GM23338 (cell line): ENCODE measurements around the gene PPP2R5E.

Source experiments
- CREB1 ChIP-seq: fragments of 250-450 bp; sonication (Bioruptor Pico); IDR thresholded peaks from 2 replicates; pipeline ENCODE4 v1.5.0; 2020; ENCODE audit warnings: low read depth, mild to moderate bottlenecking, moderate library complexity
- EZH2 ChIP-seq: fragments of 200-600 bp; sonication (generic); IDR thresholded peaks from one replicate; pipeline ENCODE4 v1.8.0; 2017; ENCODE audit warnings: antibody characterized with exemption, mild to moderate bottlenecking, low read depth; ENCODE audit not compliant: unreplicated experiment
- EZH2phosphoT487 ChIP-seq: fragments of 200-600 bp; sonication (generic); IDR thresholded peaks from one replicate; pipeline ENCODE4 v1.8.1; 2018; ENCODE audit warnings: antibody characterized with exemption; ENCODE audit not compliant: unreplicated experiment
- JUNB ChIP-seq: IDR thresholded peaks from one replicate; pipeline ENCODE4 v1.6.1; 2016; ENCODE audit warnings: antibody characterized with exemption; ENCODE audit not compliant: unreplicated experiment
- NANOG ChIP-seq: IDR thresholded peaks from 2 replicates; pipeline ENCODE4 v1.6.1; 2016; ENCODE audit warnings: antibody characterized with exemption, borderline replicate concordance
- POLR2AphosphoS5 ChIP-seq: IDR thresholded peaks from 2 replicates; pipeline ENCODE4 v1.6.1; 2016; ENCODE audit warnings: antibody characterized with exemption, low read depth
- STAT1 ChIP-seq: IDR thresholded peaks from one replicate; pipeline ENCODE4 v1.6.1; 2016; ENCODE audit warnings: antibody characterized with exemption; ENCODE audit not compliant: unreplicated experiment
- ZNF331 ChIP-seq: fragments of 250-450 bp; sonication (Bioruptor Pico); IDR thresholded peaks from 2 replicates; pipeline ENCODE4 v1.5.0; 2020; ENCODE audit warnings: low read depth, mild to moderate bottlenecking, moderate library complexity
- TF ChIP-seq, protein P1 (sequence below), 2 experiments: fragments of 200-600 bp in 1 of 2; sonication (generic) in 1 of 2; conservative IDR thresholded peaks; 2 replicates each; pipeline versions ENCODE4 v1.5.1 to v1.6.1; 2016 to 2017; ENCODE audit warnings: antibody characterized with exemption in 2 of 2, low read depth in 2 of 2, mild to moderate bottlenecking in 2 of 2, moderate library complexity in 1 of 2
- TF ChIP-seq, protein P2 (sequence below): IDR thresholded peaks from 2 replicates; pipeline ENCODE4 v1.6.1; 2016; ENCODE audit warnings: antibody characterized with exemption
- TF ChIP-seq, protein P3 (sequence below): IDR thresholded peaks from one replicate; pipeline ENCODE4 v1.6.1; 2018; ENCODE audit warnings: antibody characterized with exemption; ENCODE audit not compliant: unreplicated experiment
- TF ChIP-seq, protein P4 (sequence below): fragments of 250-450 bp; sonication (Bioruptor Pico); IDR thresholded peaks from 2 replicates; pipeline ENCODE4 v1.5.0; 2020; ENCODE audit warnings: mild to moderate bottlenecking, moderate library complexity

DNA sequence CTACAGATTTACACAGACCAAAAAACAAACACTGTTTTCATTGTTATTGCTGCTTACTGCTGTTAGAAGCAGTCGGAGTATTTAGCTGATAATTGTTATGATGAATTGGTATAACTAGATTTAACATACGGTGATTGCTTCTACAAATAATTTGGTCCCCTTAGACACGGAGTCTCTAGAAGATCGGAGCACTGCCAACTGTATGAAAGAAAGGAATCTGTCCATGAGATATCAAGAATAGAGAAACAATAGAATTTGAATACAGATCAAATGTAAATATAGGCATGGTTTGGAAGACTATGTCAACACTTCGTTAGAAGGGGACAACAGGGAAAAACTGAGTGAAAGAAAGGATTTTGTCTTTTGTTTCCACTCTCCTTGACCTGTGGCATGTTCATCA lies 110.9 kb downstream of the PPP2R5E start:
- TF ChIP-seq, protein P1, sequence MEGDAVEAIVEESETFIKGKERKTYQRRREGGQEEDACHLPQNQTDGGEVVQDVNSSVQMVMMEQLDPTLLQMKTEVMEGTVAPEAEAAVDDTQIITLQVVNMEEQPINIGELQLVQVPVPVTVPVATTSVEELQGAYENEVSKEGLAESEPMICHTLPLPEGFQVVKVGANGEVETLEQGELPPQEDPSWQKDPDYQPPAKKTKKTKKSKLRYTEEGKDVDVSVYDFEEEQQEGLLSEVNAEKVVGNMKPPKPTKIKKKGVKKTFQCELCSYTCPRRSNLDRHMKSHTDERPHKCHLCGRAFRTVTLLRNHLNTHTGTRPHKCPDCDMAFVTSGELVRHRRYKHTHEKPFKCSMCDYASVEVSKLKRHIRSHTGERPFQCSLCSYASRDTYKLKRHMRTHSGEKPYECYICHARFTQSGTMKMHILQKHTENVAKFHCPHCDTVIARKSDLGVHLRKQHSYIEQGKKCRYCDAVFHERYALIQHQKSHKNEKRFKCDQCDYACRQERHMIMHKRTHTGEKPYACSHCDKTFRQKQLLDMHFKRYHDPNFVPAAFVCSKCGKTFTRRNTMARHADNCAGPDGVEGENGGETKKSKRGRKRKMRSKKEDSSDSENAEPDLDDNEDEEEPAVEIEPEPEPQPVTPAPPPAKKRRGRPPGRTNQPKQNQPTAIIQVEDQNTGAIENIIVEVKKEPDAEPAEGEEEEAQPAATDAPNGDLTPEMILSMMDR (conservative IDR thresholded peaks at IDR 0.05; ENCODE audit: low read depth in 2 of 2): no peak
- TF ChIP-seq, protein P2, sequence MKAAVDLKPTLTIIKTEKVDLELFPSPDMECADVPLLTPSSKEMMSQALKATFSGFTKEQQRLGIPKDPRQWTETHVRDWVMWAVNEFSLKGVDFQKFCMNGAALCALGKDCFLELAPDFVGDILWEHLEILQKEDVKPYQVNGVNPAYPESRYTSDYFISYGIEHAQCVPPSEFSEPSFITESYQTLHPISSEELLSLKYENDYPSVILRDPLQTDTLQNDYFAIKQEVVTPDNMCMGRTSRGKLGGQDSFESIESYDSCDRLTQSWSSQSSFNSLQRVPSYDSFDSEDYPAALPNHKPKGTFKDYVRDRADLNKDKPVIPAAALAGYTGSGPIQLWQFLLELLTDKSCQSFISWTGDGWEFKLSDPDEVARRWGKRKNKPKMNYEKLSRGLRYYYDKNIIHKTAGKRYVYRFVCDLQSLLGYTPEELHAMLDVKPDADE: no peak
- TF ChIP-seq CREB1 (CRISPR knock-in tag): no peak
- no peak for TF ChIP-seq POLR2AphosphoS5
- TF ChIP-seq EZH2phosphoT487: no peak
- TF ChIP-seq STAT1: no peak
- no peak for TF ChIP-seq EZH2
- no peak for TF ChIP-seq NANOG
- TF ChIP-seq, protein P3, sequence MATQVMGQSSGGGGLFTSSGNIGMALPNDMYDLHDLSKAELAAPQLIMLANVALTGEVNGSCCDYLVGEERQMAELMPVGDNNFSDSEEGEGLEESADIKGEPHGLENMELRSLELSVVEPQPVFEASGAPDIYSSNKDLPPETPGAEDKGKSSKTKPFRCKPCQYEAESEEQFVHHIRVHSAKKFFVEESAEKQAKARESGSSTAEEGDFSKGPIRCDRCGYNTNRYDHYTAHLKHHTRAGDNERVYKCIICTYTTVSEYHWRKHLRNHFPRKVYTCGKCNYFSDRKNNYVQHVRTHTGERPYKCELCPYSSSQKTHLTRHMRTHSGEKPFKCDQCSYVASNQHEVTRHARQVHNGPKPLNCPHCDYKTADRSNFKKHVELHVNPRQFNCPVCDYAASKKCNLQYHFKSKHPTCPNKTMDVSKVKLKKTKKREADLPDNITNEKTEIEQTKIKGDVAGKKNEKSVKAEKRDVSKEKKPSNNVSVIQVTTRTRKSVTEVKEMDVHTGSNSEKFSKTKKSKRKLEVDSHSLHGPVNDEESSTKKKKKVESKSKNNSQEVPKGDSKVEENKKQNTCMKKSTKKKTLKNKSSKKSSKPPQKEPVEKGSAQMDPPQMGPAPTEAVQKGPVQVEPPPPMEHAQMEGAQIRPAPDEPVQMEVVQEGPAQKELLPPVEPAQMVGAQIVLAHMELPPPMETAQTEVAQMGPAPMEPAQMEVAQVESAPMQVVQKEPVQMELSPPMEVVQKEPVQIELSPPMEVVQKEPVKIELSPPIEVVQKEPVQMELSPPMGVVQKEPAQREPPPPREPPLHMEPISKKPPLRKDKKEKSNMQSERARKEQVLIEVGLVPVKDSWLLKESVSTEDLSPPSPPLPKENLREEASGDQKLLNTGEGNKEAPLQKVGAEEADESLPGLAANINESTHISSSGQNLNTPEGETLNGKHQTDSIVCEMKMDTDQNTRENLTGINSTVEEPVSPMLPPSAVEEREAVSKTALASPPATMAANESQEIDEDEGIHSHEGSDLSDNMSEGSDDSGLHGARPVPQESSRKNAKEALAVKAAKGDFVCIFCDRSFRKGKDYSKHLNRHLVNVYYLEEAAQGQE: no peak
- TF ChIP-seq, protein P4, sequence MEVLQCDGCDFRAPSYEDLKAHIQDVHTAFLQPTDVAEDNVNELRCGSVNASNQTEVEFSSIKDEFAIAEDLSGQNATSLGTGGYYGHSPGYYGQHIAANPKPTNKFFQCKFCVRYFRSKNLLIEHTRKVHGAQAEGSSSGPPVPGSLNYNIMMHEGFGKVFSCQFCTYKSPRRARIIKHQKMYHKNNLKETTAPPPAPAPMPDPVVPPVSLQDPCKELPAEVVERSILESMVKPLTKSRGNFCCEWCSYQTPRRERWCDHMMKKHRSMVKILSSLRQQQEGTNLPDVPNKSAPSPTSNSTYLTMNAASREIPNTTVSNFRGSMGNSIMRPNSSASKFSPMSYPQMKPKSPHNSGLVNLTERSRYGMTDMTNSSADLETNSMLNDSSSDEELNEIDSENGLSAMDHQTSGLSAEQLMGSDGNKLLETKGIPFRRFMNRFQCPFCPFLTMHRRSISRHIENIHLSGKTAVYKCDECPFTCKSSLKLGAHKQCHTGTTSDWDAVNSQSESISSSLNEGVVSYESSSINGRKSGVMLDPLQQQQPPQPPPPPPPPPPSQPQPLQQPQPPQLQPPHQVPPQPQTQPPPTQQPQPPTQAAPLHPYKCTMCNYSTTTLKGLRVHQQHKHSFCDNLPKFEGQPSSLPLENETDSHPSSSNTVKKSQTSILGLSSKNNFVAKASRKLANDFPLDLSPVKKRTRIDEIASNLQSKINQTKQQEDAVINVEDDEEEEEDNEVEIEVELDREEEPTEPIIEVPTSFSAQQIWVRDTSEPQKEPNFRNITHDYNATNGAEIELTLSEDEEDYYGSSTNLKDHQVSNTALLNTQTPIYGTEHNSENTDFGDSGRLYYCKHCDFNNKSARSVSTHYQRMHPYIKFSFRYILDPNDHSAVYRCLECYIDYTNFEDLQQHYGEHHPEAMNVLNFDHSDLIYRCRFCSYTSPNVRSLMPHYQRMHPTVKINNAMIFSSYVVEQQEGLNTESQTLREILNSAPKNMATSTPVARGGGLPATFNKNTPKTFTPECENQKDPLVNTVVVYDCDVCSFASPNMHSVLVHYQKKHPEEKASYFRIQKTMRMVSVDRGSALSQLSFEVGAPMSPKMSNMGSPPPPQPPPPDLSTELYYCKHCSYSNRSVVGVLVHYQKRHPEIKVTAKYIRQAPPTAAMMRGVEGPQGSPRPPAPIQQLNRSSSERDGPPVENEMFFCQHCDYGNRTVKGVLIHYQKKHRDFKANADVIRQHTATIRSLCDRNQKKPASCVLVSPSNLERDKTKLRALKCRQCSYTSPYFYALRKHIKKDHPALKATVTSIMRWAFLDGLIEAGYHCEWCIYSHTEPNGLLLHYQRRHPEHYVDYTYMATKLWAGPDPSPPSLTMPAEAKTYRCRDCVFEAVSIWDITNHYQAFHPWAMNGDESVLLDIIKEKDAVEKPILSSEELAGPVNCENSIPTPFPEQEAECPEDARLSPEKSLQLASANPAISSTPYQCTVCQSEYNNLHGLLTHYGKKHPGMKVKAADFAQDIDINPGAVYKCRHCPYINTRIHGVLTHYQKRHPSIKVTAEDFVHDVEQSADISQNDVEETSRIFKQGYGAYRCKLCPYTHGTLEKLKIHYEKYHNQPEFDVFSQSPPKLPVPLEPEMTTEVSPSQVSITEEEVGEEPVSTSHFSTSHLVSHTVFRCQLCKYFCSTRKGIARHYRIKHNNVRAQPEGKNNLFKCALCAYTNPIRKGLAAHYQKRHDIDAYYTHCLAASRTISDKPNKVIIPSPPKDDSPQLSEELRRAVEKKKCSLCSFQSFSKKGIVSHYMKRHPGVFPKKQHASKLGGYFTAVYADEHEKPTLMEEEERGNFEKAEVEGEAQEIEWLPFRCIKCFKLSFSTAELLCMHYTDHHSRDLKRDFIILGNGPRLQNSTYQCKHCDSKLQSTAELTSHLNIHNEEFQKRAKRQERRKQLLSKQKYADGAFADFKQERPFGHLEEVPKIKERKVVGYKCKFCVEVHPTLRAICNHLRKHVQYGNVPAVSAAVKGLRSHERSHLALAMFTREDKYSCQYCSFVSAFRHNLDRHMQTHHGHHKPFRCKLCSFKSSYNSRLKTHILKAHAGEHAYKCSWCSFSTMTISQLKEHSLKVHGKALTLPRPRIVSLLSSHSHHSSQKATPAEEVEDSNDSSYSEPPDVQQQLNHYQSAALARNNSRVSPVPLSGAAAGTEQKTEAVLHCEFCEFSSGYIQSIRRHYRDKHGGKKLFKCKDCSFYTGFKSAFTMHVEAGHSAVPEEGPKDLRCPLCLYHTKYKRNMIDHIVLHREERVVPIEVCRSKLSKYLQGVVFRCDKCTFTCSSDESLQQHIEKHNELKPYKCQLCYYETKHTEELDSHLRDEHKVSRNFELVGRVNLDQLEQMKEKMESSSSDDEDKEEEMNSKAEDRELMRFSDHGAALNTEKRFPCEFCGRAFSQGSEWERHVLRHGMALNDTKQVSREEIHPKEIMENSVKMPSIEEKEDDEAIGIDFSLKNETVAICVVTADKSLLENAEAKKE: no peak
- no peak for TF ChIP-seq JUNB
- no peak for TF ChIP-seq ZNF331
